Aorta (tissue), 5 donors: ENCODE data around the gene TOP2B. TPM values are rescaled to one million over a fixed set of nuclear protein-coding genes. Genes with fewer than 3 reads are reported as not detected.
A peak's percentile ranks its signal among the peaks of the same experiment; 100 is the strongest.

Experiments
- ATAC-seq: fragments of 200-7000 bp; cut with Tn5 transposase; one replicate; pipeline ENCODE4 v1.9.1; 2022; ENCODE audit warnings: moderate library complexity; ENCODE audit not compliant: low FRiP score
- DNase-seq, 2 donors: peaks; one replicate each; pipeline ENCODE4 v3.0.0-alpha.2; 2020
- H3K27ac ChIP-seq, 2 donors: one replicate each; pipeline ENCODE4 v1.5.1; 2013; ENCODE audit warnings: low read length in 2 of 2, mild to moderate bottlenecking in 2 of 2, moderate library complexity in 2 of 2, control low read depth in 1 of 2, inconsistent platforms in 1 of 2, low read depth in 1 of 2
- H3K27me3 ChIP-seq, 2 donors: one replicate each; pipeline ENCODE4 v1.6.1; 2013; ENCODE audit warnings: control low read depth in 1 of 2, low read length in 1 of 2, mild to moderate bottlenecking in 1 of 2, moderate library complexity in 1 of 2; ENCODE audit not compliant: insufficient read depth in 2 of 2, control insufficient read depth in 1 of 2
- H3K36me3 ChIP-seq, 2 donors: one replicate each; pipeline ENCODE4 v1.6.1; 2013; ENCODE audit warnings: control low read depth in 1 of 2, low read length in 1 of 2, mild to moderate bottlenecking in 1 of 2; ENCODE audit not compliant: insufficient read depth in 2 of 2, control insufficient read depth in 1 of 2
- H3K4me1 ChIP-seq, 2 donors: one replicate each; pipeline ENCODE4 v1.6.1; 2013; ENCODE audit warnings: low read length in 2 of 2, control low read depth in 1 of 2, mild to moderate bottlenecking in 1 of 2, moderate library complexity in 1 of 2; ENCODE audit not compliant: insufficient read depth in 2 of 2, control insufficient read depth in 1 of 2
- H3K4me3 ChIP-seq, 2 donors: one replicate each; pipeline ENCODE4 v1.5.1; 2013; ENCODE audit warnings: low read length in 2 of 2, control low read depth in 1 of 2, mild to moderate bottlenecking in 1 of 2
- H3K9me3 ChIP-seq: one replicate; pipeline ENCODE4 v1.6.1; 2013; ENCODE audit warnings: mild to moderate bottlenecking, low read length; ENCODE audit not compliant: control insufficient read depth
- WGBS, 2 donors: extraction: QIAGEN DNeasy Blood & Tissue Kit; methylation state at CpG; one replicate each; pipeline ENCODE4 v1.1.7; 2013; 5-methylcytosine and 5-hydroxymethylcytosine counted together
- intact Hi-C, 2 donors: fragments of 100-400 bp; cut with DNase I; formaldehyde crosslinking; loops; one replicate each; pipeline versions ENCODE4 v1.14.2 to v1.15.0; 2022
- polyA plus RNA-seq, 2 donors: library from polyadenylated mRNA; stranded (reverse); fragments of 200-250 nt; gene quantifications; one replicate each; pipeline ENCODE4 v1.2.3, GENCODE V29; 2013
- total RNA-seq, 2 donors: library from RNA; stranded (reverse); fragmentation: NEBNext Ultra II Directional; extraction: Animal tissue kit (Norgen Biotek cat#: 25700); gene quantifications; one replicate each; pipeline ENCODE4 v1.2.1, GENCODE V29; 2021
- donor health status: healthy with polysubstance abuse.
- donor health status: Bipolar disorder and iron deficiency.
- donor health status: DM: no; HTN: no; CAD: no.
- donor health status: DM: no; HTN: no; CAD: no.
- donor health status: DM: yes; HTN: yes; CAD: no.

Gene TOP2B
- total and polyA plus RNA-seq, 4 donors, result 28.8 to 98.3 (median 71.1) TPM

- H3K9me3 ChIP-seq, result no peaks in the 10 kb centered on the region
- no peaks in the 10 kb centered on the region for H3K4me1 ChIP-seq
- no peak for DNase-seq
- H3K36me3 ChIP-seq, result no peaks in the 10 kb centered on the region
- H3K27me3 ChIP-seq, result no peaks in the 10 kb centered on the region
- no peak overlapping the region for H3K27ac ChIP-seq
- no peak for ATAC-seq
- 89 to 94% methylated on average over 3 of the region's 3 CpGs for WGBS, 2 donors
- intact Hi-C loops, result no loop called here
- no peak overlapping the region for H3K4me3 ChIP-seq
These were observed 11.4 kb downstream of the TOP2B start for GRCh38 chr3:25653322-25653721.

GRCh38 chr3:25652921-25653320 lies 11.8 kb downstream of the TOP2B start:
- H3K27ac ChIP-seq, result no peak overlapping the region
- no peaks in the 10 kb centered on the region for H3K27me3 ChIP-seq
- intact Hi-C loops, result no loop called here
- no peaks in the 10 kb centered on the region for H3K9me3 ChIP-seq
- H3K4me1 ChIP-seq, result no peaks in the 10 kb centered on the region
- ATAC-seq (no peak), DNase-seq (no peak)
- H3K36me3 ChIP-seq, result no peaks in the 10 kb centered on the region
- no peak overlapping the region for H3K4me3 ChIP-seq
- 52 to 62% methylated on average over 1 of the region's 1 CpG for WGBS, 2 donors

- ATAC-seq, result no peak
- Histone ChIP-seq H3K27me3 (no peaks in the 10 kb centered on the region), H3K4me1 (peaks cover 0 to 2% of the 10 kb centered on the region in 2 donors), H3K27ac (no peak overlapping the region), H3K4me3 (no peak overlapping the region), H3K9me3 (no peaks in the 10 kb centered on the region), H3K36me3 (no peaks in the 10 kb centered on the region)
- 92 to 95% methylated on average over 1 of the region's 1 CpG for WGBS, 2 donors
- DNase-seq, result no peak
- intact Hi-C loops, result loop anchor here (5.0 to 10.0 kb wide), 2 partner anchors 208 to 1066 kb away; no protein-coding TSS in a partner anchor
These were observed 15.5 kb downstream of the TOP2B start for GRCh38 chr3:25648925-25649830.

- peaks cover 0 to 2% of the 10 kb centered on the region in 2 donors for H3K4me1 ChIP-seq
- no peak for DNase-seq
- WGBS, 2 donors, result 42 to 46% methylated on average over 3 of the region's 3 CpGs
These were observed 16.6 kb downstream of the TOP2B start for GRCh38 chr3:25648107-25648535.

GRCh38 chr3:25635038-25635437 lies 29.7 kb downstream of the TOP2B start:
- 82 to 87% methylated on average over 3 of the region's 3 CpGs for WGBS, 2 donors
- Histone ChIP-seq H3K9me3 (no peaks in the 10 kb centered on the region), H3K27me3 (no peaks in the 10 kb centered on the region), H3K36me3 (peaks cover 0 to 4% of the 10 kb centered on the region in 2 donors), H3K4me1 (no peaks in the 10 kb centered on the region), H3K27ac (no peak overlapping the region), H3K4me3 (no peak overlapping the region)
- no peak for ATAC-seq
- intact Hi-C loops, result no loop called here
- no peak for DNase-seq

More at GRCh38 chr3:25648107-25648535, 16.6 kb downstream of the TOP2B start:
- Histone ChIP-seq H3K27me3 (no peaks in the 10 kb centered on the region), H3K4me3 (no peak overlapping the region), H3K36me3 (no peaks in the 10 kb centered on the region), H3K9me3 (no peaks in the 10 kb centered on the region), H3K27ac (no peak overlapping the region)
- intact Hi-C loops, result loop anchor here (5.0 to 10.0 kb wide), 2 partner anchors 209 to 1067 kb away; no protein-coding TSS in a partner anchor
- ATAC-seq, result peak; percentile 85

- WGBS, 2 donors, result 93 to 94% methylated on average over 3 of the region's 3 CpGs
- Histone ChIP-seq H3K27ac (no peak overlapping the region), H3K36me3 (peaks cover 0 to 4% of the 10 kb centered on the region in 2 donors), H3K4me3 (no peak overlapping the region), H3K4me1 (no peaks in the 10 kb centered on the region), H3K27me3 (no peaks in the 10 kb centered on the region), H3K9me3 (no peaks in the 10 kb centered on the region)
- ATAC-seq, result no peak
- intact Hi-C loops, result no loop called here
- DNase-seq, result no peak
These were observed 30.8 kb downstream of the TOP2B start for GRCh38 chr3:25633919-25634318.

- ATAC-seq, result no peak
- intact Hi-C loops, result no loop called here
- H3K36me3 ChIP-seq, result peaks cover 3 to 4% of the 10 kb centered on the region in 2 donors
- no peaks in the 10 kb centered on the region for H3K9me3 ChIP-seq
- WGBS, 2 donors, result 66 to 77% methylated on average over 1 of the region's 1 CpG
- no peak overlapping the region for H3K27ac ChIP-seq
- DNase-seq, result no peak
- no peak overlapping the region for H3K4me3 ChIP-seq
- H3K27me3 ChIP-seq, result no peaks in the 10 kb centered on the region
- H3K4me1 ChIP-seq, result no peaks in the 10 kb centered on the region
These were observed 32.7 kb downstream of the TOP2B start for GRCh38 chr3:25631989-25632388.

- H3K36me3 ChIP-seq, result no peaks in the 10 kb centered on the region
- ATAC-seq (no peak), DNase-seq (no peak)
- no peaks in the 10 kb centered on the region for H3K9me3 ChIP-seq
- intact Hi-C loops, result no loop called here
- WGBS, 2 donors, result 98 to 100% methylated on average over 2 of the region's 2 CpGs
- no peak overlapping the region for H3K27ac ChIP-seq
- H3K4me3 ChIP-seq, result no peak overlapping the region
- H3K4me1 ChIP-seq, result no peaks in the 10 kb centered on the region
- no peaks in the 10 kb centered on the region for H3K27me3 ChIP-seq
These were observed 43.6 kb downstream of the TOP2B start for GRCh38 chr3:25621087-25621486.

- no peaks in the 10 kb centered on the region for H3K27me3 ChIP-seq
- intact Hi-C loops, result no loop called here
- H3K9me3 ChIP-seq, result no peaks in the 10 kb centered on the region
- no peaks in the 10 kb centered on the region for H3K36me3 ChIP-seq
- no peaks in the 10 kb centered on the region for H3K4me1 ChIP-seq
- H3K27ac ChIP-seq, result no peak overlapping the region
- no peak for DNase-seq
- H3K4me3 ChIP-seq, result no peak overlapping the region
- no peak for ATAC-seq
- WGBS, 2 donors, result 85 to 87% methylated on average over 5 of the region's 5 CpGs
These were observed 44.2 kb downstream of the TOP2B start for GRCh38 chr3:25620493-25620892.
